ENCODE results near the gene KIAA0825.

- TF ChIP-seq, protein P1, sequence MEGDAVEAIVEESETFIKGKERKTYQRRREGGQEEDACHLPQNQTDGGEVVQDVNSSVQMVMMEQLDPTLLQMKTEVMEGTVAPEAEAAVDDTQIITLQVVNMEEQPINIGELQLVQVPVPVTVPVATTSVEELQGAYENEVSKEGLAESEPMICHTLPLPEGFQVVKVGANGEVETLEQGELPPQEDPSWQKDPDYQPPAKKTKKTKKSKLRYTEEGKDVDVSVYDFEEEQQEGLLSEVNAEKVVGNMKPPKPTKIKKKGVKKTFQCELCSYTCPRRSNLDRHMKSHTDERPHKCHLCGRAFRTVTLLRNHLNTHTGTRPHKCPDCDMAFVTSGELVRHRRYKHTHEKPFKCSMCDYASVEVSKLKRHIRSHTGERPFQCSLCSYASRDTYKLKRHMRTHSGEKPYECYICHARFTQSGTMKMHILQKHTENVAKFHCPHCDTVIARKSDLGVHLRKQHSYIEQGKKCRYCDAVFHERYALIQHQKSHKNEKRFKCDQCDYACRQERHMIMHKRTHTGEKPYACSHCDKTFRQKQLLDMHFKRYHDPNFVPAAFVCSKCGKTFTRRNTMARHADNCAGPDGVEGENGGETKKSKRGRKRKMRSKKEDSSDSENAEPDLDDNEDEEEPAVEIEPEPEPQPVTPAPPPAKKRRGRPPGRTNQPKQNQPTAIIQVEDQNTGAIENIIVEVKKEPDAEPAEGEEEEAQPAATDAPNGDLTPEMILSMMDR (IDR thresholded peaks at IDR 0.05) = peak; percentile 17; the same call in 1 of the 2 replicates
- TF ChIP-seq, protein P2, sequence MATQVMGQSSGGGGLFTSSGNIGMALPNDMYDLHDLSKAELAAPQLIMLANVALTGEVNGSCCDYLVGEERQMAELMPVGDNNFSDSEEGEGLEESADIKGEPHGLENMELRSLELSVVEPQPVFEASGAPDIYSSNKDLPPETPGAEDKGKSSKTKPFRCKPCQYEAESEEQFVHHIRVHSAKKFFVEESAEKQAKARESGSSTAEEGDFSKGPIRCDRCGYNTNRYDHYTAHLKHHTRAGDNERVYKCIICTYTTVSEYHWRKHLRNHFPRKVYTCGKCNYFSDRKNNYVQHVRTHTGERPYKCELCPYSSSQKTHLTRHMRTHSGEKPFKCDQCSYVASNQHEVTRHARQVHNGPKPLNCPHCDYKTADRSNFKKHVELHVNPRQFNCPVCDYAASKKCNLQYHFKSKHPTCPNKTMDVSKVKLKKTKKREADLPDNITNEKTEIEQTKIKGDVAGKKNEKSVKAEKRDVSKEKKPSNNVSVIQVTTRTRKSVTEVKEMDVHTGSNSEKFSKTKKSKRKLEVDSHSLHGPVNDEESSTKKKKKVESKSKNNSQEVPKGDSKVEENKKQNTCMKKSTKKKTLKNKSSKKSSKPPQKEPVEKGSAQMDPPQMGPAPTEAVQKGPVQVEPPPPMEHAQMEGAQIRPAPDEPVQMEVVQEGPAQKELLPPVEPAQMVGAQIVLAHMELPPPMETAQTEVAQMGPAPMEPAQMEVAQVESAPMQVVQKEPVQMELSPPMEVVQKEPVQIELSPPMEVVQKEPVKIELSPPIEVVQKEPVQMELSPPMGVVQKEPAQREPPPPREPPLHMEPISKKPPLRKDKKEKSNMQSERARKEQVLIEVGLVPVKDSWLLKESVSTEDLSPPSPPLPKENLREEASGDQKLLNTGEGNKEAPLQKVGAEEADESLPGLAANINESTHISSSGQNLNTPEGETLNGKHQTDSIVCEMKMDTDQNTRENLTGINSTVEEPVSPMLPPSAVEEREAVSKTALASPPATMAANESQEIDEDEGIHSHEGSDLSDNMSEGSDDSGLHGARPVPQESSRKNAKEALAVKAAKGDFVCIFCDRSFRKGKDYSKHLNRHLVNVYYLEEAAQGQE (IDR thresholded peaks at IDR 0.05; ENCODE audit: insufficient read depth in 1 of 2, low read depth in 2 of 2, low read length in 1 of 2) = no peak
- TF ChIP-seq POLR2AphosphoS5 (IDR thresholded peaks at IDR 0.05; ENCODE audit: low read depth, low read length) (no peak), SIN3A (IDR thresholded peaks at IDR 0.05; ENCODE audit: borderline replicate concordance, insufficient read depth, low read depth, low read length) (no peak)
These were observed 459.3 kb downstream of the KIAA0825 start for GRCh38 chr5:94159144-94159543.

Measured in Panc1 (cell line).